NCI-H128 (cell line): ENCODE measurements around the gene PKNOX2.

ENCODE experiments used
- DNase-seq: peaks from one replicate; lab custom pipeline; 2025; ENCODE audit not compliant: unreplicated experiment; lab: John Stamatoyannopoulos, UW

Gene PKNOX2

DNA sequence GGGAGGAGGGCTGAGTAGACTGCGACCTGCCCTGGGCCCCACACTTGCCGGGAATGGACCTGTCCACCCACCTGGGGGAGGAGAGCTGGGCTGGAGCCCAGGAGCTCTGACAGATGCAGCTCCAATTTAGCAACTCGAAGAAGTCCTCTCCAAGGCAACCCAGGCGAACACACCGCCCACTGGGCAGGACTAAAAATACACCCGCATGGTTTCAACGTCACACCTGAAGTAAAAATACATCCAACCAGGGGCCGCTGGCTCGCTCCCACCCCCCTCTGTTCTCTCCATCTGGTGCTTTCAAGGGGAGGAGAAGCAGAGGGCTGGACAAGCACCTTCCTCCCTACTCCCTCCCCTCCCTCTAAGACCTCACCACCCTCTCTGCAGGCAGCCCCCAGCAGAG is 211.6 kb downstream of the PKNOX2 start:
- DNase-seq, result no peak

DNA sequence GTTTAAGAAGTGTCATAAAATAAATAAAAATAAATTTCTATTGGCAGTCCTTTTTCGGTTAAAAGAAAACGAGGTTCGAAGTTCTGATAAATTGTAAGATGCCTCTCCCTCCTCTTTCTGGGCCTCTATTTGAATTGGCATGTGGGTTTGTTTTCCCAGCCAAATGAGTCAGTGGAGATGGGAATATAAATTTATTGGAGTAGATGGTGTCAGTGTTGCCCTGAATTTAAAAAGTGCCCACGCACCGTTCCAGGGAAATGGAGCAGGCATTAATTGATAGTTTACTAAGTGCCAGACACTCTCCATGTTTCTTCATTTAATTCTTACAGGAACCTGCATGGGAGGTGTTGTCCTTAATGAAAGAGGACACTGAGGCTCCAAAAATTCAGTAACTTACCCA is 212.3 kb downstream of the PKNOX2 start:
- no peak for DNase-seq

DNA sequence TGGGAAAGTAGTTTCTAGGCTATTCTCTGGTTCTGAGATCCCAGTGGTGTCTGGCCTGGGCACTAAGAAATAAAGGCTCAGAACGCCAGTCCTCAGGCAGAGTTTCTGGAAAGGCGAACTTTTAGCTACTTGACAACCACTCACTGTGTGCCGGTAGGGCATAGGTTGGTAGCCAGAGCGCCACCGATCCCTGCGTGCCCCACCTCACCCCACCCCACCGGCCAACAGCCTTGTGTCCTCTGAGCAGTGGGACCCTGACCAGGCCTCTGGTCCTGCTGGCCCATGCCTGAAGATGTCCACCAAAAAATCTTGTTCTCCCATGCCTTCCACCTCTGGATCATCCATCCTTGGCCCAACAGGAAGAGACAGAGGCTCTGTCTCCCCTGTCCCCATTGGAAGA is 213.5 kb downstream of the PKNOX2 start:
- no peak for DNase-seq

DNA sequence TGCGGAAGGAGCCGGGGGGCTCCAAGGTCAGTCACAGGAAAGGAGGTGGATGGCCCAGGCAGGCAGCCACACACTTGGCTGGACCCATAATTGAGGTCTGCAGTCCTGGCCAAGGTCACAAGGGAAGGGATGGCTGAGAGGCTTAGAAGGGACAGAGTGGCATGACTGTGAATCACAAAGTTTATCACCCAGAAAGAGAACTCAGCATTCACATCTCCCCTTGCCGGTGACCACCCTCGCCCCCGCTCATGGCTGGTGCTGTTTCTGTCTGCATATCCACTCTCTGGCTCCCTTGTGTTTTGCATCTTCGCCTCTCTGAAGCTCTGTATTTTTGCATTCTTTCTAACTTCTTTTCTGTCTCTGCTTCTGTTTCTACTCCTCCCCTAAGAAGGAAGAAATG is 214.0 kb downstream of the PKNOX2 start:
- DNase-seq, result no peak

DNA sequence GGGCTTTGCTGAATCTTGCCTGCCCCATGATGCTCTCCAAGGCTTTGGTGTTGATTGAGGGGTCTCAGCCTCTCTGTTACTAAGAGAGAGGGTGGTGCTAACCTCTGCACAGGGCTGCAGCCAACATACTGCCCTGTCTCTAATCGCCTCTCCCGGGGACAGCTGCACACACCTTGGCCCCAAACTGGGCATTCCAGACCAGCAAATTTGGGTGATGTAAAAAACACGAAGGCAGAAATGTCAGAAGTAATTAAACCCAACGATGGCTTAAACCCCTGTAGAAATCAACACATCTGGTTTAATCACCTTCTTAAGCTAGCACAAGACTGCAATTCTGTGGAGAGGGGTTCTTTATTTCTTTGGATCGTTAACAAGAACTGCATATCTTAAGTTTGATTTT is 215.0 kb downstream of the PKNOX2 start:
- DNase-seq, result no peak

DNA sequence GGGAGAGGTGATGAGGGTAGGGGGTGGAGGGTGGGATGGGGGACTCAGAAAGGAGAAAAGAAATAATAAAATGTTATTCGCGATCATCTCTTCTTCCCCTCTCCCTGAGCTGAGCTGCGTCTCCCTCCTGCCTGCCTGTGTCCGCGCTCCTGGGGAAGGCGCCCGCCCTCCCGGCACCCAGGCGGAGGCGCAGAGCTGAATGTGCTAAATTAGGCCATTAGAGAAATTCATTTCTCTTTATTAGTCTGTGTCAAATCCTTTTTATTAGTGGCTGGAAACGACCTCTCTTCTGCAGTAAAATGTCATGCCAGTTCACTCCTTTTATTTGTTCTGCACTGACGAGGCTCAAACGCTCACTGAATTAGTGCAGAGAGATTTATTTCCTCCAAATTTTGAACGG is 215.4 kb downstream of the PKNOX2 start:
- DNase-seq, result no peak

DNA sequence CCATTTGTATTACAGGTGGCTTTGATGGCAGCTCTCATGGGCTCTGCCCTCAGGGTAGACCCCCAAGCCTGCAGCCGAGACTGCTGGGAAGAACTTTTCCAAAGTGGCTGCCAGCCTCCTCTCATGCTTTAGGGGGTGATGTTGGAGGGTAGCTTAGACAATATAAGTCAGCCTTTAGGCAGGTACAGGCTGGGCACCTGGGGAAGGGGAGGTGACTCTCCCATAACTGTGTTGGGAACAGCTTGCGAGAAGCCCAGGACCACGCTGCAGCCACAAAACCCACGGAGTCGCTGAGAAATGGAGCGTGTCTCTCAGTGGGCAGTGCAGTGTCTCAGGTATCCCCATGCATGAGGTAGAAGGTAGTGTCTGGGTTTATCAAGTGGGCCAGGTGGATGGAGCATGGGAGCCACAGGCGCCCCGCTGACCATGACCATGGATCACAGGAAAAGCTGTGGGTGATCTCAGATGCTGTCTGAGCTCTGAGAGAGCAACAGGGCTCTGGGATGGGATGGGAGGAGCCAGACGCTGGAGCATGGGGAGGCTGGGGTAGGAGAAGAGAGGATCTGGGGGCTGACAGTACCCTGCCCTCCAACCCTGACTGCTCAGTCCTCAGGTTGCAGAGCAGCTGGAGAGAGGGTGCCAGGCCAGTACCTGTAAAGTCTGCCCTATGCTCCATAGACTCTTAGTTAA is 216.3 kb downstream of the PKNOX2 start:
- no peak for DNase-seq

DNA sequence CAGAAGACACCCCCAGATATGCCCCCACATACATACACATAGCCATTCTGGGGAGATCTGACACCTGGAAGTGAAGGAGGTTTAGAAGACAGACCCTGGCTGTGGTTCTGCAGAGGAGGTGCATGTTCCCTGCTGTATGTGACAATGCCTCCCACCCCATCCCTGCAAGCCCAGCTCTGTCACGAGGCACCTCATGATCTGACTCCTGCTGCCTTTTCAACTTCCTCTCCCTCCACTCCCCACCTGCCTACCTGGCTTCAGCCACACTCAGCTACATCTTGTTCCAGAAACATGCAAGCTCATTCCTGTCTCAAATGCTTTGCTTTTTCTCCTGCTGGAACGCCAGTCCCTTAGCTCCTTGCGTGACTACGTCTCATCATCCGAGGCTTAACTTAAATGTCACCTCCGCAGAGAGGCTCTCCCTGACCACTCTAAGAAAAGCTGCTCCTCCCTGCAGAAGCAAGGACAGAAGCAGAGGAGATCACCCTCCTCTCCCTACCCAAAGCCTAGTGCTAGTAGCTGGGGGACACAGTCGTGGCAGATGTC is 217.0 kb downstream of the PKNOX2 start:
- no peak for DNase-seq

DNA sequence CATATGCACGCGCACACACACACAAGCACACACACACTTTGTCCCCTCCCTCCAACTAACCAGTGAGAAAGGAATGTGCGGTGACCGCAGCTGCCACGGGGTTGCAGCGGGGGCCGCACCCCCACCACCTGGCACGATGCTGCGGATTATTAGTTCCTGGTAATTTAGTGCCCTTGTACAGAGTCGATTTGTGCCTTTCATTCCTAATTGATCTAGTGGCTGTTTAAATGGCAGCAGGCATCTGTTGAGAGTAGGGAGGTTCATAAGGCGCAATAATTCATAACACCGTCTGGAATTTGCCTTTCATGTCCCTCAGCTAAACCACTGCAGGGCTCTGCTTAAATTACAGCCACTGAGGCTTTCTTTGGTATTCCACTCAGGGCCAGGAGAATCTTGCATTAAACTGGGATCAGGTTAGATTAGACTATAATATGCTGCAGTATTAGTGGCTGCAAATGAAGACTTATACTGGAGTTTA is 217.8 kb downstream of the PKNOX2 start:
- no peak for DNase-seq

DNA sequence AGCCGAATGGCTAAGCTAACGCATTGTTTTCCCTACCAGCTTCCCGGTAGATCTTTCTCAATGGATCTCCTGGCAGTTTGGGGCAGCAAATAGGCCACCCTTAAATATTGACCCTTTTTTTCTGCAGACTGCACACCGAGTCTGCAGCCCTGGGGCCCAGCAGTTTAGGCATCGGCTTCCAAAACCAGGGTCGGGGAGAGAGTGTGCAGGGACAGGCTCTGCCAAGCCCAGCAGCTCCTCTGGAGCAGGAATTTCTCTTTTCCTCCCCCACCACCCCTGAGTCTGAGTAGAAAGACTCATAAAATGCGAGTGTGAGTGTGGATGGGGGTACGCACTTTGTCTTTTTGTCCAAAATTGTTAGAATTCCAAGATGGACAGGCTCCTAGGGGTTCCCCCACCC is 218.3 kb downstream of the PKNOX2 start:
- no peak for DNase-seq

DNA sequence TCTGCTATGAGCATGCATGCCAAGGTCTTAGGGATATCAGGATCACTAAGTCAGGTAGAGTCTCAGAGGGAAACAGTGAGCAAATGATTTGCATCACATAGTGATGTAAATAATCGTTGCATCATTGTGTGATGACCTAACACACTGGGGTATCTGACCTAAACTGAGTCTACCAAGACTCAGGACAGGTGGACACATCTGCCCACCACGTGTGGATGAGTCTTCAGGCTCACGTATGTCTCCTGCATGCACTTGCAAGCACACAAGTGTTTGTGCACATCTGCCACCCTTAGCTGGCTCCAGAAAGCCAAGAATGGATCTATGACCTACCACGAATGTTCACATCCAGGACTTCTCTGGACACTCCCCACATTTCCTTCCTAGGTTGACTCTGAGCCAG is 220.3 kb downstream of the PKNOX2 start:
- DNase-seq, result no peak

DNA sequence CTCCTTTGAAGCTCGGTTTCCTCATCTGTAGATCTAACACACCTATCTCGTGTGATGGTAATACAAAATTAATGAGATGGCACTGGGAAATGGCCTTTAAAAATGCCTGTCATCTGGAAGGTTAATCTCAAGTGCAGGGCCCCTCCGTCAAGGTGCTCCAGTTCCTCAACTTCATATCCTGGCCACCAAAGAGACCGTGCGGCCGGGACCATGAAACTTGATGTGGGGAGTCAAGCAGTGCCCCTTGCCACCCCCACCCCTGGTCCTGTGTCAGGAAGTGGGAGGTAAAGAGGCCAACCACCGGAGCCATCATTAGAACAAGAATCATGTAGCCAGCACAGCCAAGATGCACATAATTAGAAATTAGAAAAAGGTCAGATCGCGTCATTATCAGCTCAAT is 223.3 kb downstream of the PKNOX2 start:
- no peak for DNase-seq

DNA sequence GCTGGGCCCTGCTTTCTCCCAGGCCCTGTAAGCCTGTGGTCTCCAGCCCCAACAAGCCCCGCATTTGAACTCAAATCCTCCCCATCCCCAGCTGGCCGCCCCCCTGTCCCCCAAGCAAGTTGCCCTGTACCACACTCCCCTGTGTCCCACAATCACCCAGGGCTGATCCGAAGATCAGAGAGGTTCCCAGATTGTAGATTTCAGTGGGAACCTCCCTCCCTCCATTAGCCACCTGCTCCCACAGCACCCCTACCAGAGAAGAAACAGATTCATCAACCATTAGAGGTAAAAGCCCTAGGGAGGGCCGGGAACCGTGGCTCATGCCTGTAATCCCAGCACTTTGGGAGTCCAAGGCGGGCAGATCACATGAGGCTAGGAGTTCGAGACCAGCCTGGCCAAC is 224.1 kb downstream of the PKNOX2 start:
- DNase-seq, result no peak

DNA sequence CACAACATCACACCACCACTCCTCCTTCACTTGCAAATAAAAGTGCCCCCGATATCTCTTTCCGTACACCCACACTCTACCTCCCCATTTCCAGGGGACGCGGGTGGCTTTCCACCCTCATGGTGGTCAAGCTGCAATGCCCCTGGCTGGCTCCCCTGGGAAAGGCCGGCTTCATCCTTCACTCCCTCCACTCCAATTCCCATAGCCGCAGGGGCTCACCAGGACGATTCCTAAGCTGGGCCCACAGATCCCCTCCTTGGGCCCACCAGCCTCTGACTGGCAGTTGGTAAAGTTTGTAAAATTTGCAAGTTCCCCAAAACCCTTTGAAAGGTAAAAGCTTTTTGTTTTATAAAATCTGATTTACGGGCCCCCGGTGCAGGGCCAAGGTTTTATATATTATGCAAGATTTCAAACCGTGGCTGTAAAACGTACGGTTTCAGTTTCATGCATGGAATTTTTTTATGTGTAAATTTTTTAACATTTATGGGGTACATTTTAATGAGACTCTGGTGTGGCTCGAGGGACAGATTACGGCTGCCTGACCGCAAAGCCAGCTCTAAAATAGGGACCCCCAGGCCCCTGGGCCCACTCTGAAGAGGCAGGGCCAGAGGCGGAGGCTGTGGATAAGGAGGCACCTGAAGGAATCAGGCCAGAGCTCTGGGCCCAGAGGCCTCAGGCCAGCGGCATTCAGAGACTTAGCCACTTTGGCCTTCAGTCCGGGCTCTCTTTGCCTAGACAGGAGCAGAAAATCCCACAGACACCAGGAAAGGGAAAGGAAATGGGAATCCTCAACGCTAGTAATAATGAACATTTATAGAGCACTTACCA is 225.0 kb downstream of the PKNOX2 start:
- DNase-seq, result no peak

DNA sequence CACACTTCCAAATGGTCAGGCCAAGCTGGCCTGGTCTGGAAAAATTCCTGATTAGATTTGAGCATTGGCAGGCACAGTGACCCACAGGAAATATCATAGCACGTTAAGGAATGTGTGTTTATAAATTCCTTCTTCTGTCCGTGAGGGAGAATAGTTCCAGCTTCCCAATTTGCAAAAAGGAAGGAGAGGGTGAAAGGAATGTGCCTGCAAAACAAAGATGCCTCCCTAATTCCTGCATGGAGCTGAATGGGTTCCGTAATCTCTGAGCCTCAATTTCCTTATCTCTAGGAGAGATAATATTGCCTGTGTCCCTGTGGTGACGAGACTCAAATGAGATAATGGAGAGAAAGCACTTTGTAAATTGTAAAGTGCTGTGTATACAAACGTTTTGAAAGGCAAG is 226.4 kb downstream of the PKNOX2 start:
- no peak for DNase-seq

DNA sequence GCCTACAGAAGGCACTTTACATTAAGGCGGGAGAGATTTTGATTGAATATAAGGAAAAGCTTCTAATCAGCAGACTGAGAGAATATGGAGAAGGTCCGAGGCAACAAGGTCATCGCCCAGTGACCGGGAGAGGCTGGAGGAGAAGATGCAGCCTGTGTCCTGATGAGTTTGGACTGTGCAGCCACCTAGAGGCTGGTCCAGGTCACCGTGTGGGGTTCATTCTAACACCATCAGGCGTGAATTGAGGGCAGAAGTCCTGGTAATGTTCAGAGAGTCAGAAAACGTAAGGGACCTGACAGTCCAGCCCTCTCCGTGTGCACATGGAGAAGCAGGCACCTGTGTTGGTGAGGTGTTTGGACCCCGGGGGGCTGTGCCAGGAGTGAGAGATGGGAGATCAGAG is 228.8 kb downstream of the PKNOX2 start:
- DNase-seq, result no peak

DNA sequence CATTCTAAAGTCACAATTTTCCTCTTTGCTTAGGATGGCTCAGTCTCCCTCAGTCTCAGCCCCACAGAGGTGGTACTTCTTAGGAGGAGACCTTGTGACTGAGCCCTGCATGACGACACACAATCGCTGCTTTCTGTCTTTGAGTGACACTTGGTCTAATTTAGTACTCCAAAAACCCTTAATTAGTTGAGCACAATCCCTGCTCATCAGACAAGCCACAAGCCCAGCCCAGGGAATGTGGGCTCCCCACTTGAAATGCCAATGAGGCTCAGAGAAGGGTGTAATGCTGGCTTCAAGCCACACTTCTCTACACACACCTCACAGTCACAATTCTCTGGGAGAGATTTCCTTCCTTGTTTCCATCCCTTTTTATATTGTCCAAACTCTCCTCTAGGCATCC is 229.7 kb downstream of the PKNOX2 start:
- no peak for DNase-seq

DNA sequence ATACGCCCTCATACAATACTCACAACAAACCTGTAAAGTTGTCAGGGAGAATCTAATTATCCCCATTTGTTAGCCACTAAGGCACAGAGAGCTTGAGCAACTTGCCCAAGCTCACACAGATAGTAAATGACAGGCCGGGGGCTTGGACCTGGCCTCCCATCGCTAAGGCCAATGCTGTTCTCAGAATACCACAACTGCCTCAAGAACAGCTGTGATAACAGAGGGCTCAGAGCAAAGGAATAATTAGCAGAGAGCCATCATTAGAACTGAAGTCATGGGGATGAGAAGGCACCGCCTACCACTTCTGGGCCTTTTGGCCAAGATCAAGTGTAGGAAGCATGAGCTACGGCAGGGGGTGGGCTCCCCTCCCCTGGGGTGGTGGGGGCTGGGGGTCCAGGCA is 232.9 kb downstream of the PKNOX2 start:
- DNase-seq, result no peak

DNA sequence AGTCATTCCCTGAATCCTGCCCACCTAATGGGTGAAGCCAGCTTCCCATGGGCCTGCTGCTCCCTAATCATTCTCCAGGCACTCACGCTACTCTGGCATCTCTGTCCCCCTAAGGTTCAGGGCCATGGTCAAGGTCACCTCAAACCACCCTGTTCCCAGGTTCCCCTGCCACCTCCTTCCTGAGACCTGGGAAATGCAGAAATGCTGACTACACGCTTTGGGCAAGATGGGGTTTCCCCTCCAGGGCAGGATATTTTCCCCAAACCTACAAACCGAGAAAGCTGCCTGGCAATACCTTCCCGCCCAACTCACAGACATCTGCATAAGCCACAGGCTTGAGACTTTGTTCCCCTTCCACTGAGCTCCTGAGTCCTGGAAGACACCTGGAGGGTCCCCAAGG is 233.9 kb downstream of the PKNOX2 start:
- no peak for DNase-seq

DNA sequence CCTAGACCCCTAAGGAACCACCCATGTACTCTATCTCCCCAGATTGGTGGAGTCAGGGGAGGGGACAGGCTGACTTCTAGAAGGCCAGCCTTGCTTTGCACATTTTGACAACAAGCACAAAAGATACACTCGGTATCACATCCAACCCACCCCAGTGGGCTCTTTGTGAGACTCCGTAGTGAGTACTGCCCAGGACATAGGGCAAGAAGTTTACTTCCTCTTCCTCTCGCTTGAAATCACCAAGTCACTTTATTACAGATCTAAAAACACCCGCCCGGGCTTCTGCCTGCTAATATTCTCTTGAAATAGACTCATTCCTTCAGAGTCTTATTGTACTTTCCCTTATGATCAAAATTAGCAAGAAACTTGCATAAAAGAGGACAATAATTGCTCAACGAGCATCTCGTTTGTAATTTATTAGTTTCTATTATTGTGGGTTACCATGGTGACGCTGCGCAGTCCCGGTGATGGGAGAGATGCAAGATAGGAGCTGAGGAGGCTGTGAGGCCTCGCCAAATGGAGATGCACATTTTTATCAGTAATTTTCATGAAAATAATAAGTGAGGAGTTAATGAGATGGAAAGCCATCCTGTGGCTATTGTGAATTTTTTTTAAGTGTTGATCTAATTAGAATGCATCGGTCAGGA is 234.6 kb downstream of the PKNOX2 start:
- DNase-seq, result no peak

DNA sequence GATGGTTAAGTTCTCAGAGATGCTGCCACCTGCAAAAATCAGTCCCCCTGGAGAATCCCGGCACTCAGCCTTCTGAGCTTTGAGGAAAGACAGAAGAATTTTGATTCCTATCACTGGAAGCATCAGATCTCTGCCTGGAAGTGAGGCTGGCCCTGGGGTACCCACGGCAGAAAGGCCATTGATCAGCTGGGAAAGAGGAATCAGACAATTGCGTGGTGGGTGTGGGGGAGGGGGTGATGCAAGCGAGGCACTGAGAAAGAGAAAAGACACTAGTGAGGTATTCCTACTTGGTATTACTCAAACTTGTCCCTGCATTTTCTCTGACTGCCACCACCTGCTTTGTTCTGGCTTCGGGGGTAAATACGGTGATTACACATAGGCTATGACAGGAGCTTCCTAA is 235.4 kb downstream of the PKNOX2 start:
- no peak for DNase-seq

DNA sequence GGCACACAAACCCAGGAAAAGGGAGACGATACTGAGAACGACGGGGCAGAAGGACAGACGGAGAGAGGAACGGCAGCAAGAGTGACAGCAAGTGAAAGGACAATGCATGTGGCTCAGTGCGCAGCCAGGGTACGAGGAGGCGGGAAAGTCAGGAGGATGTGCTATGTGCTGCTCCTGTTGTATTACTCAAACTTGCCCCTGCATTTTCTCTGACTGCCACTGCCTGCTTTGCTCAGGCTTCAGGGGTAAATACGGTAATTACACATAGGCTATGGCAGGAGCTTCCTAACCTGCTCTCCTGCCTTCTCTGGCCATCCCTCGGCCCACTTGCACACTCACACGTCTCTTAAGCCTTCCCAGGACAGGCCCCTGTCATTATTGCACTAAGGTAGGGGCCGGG is 236.7 kb downstream of the PKNOX2 start:
- DNase-seq, result no peak
